GM10266 (cell line): Measurements from ENCODE around the gene RGSL1.

Source experiments
- DNase-seq: peaks from one replicate; pipeline ENCODE4 v3.0.0; 2012; ENCODE audit errors: extremely low spot score
- CTCF ChIP-seq: IDR thresholded peaks from 2 replicates; pipeline ENCODE4 v1.5.1; 2012; ENCODE audit warnings: mild to moderate bottlenecking, low read depth; ENCODE audit not compliant: control insufficient read depth, insufficient read depth; ENCODE audit errors: missing control alignments

Gene RGSL1

GRCh38 chr1:182428043-182428442 lies 21.9 kb upstream of the RGSL1 start:
- DNase-seq = no peak
- TF ChIP-seq CTCF = no peak

- DNase-seq = peak; percentile 53
- no peak for TF ChIP-seq CTCF
Measured at GRCh38 chr1:182430263-182431068, 19.5 kb upstream of the RGSL1 start.

GRCh38 chr1:182431278-182431677 lies 18.7 kb upstream of the RGSL1 start:
- DNase-seq = no peak
- TF ChIP-seq CTCF = no peak

- TF ChIP-seq CTCF = no peak
- no peak for DNase-seq
Measured at GRCh38 chr1:182433580-182433979, 16.4 kb upstream of the RGSL1 start.

- DNase-seq = no peak
- no peak for TF ChIP-seq CTCF
Measured at GRCh38 chr1:182438326-182438725, 11.6 kb upstream of the RGSL1 start.

- no peak for TF ChIP-seq CTCF
Measured at GRCh38 chr1:182441719-182442118, 8.2 kb upstream of the RGSL1 start.

GRCh38 chr1:182442333-182442732 lies 7.6 kb upstream of the RGSL1 start:
- TF ChIP-seq CTCF = no peak
- DNase-seq = no peak

More at GRCh38 chr1:182441719-182442118, 8.2 kb upstream of the RGSL1 start:
- DNase-seq = no peak
